Calu3 (cell line): ENCODE results near the gene CST8. TPM values are rescaled to one million over a fixed set of nuclear protein-coding genes. Genes with fewer than 3 reads are reported as not detected.

Source experiments
- BruUV-seq: library from RNA; stranded (reverse); fragments of 400-500 nt; replicated peaks from 2 replicates; lab custom pipeline; 2021; lab: Mats Ljungman, UMichigan
- CTCF ChIA-PET: fragments of 300-600 bp; sonication (Branson Sonifier 250); formaldehyde crosslinking; loops from one replicate; lab custom pipeline; 2022; ENCODE audit warnings: antibody characterized with exemption; lab: Charles Lee
- DNase-seq: peaks from one replicate; pipeline ENCODE4 v3.0.0; 2022
- H3K27ac Mint-ChIP-seq: one replicate; pipeline ENCODE4 v1.8.0; 2022; ENCODE audit warnings: mixed read lengths; ENCODE audit not compliant: unreplicated experiment
- H3K27me3 Mint-ChIP-seq: one replicate; pipeline ENCODE4 v1.8.0; 2022; ENCODE audit warnings: mixed read lengths; ENCODE audit not compliant: unreplicated experiment
- H3K36me3 Mint-ChIP-seq: one replicate; pipeline ENCODE4 v1.8.0; 2022; ENCODE audit warnings: mild to moderate bottlenecking, moderate library complexity, mixed read lengths; ENCODE audit not compliant: insufficient read depth, unreplicated experiment
- H3K4me1 Mint-ChIP-seq: one replicate; pipeline ENCODE4 v1.8.0; 2022; ENCODE audit warnings: mild to moderate bottlenecking, low read depth, mixed read lengths; ENCODE audit not compliant: unreplicated experiment
- H3K4me3 Mint-ChIP-seq: one replicate; pipeline ENCODE4 v1.8.0; 2022; ENCODE audit warnings: mild to moderate bottlenecking, low read depth, moderate library complexity, mixed read lengths; ENCODE audit not compliant: unreplicated experiment
- H3K9me3 Mint-ChIP-seq: one replicate; pipeline ENCODE4 v1.8.0; 2022; ENCODE audit warnings: low read depth, mixed read lengths; ENCODE audit not compliant: unreplicated experiment
- CTCF ChIP-seq: fragments of 200-600 bp; IDR thresholded peaks from one replicate; pipeline ENCODE4 v1.8.0; 2022; ENCODE audit warnings: antibody characterized with exemption; ENCODE audit not compliant: unreplicated experiment
- intact Hi-C: fragments of 100-400 bp; cut with micrococcal nuclease; formaldehyde crosslinking; loops from one replicate; pipeline ENCODE4 v1.10.0; 2022; ENCODE audit not compliant: unreplicated experiment
- total RNA-seq: library from RNA; stranded (reverse); gene quantifications from 2 replicates; pipeline ENCODE4 v1.2.3, GENCODE V29; 2022

CST8 gene
- total RNA-seq, 1 experiment from 2014 or later, result not detected

GRCh38 chr20:23450877-23451276 lies 40.0 kb upstream of the CST8 start:
- DNase-seq, result no peak
- intact Hi-C loops, result no loop called here
- no peak overlapping the region for H3K27ac Mint-ChIP-seq
- H3K4me1 Mint-ChIP-seq, result no peaks in the 10 kb centered on the region
- no TSS peak for BruUV-seq
- H3K36me3 Mint-ChIP-seq, result no peaks in the 10 kb centered on the region
- CTCF ChIA-PET, result no interaction called here
- no peak overlapping the region for H3K4me3 Mint-ChIP-seq
- H3K9me3 Mint-ChIP-seq, result no peaks in the 10 kb centered on the region
- TF ChIP-seq CTCF, result no peak
- H3K27me3 Mint-ChIP-seq, result peaks cover 18% of the 10 kb centered on the region

GRCh38 chr20:23451956-23452487 lies 38.9 kb upstream of the CST8 start:
- Mint-ChIP-seq H3K9me3 (no peaks in the 10 kb centered on the region), H3K27ac (no peak overlapping the region), H3K4me1 (no peaks in the 10 kb centered on the region), H3K4me3 (no peak overlapping the region), H3K27me3 (peaks cover 29% of the 10 kb centered on the region), H3K36me3 (no peaks in the 10 kb centered on the region)
- CTCF ChIA-PET, result no interaction called here
- no peak for DNase-seq
- no TSS peak for BruUV-seq
- TF ChIP-seq CTCF, result no peak
- intact Hi-C loops, result no loop called here

- no peak within 1 kb of the TSS for H3K4me3 Mint-ChIP-seq
- no peaks in the 10 kb centered on the region for H3K9me3 Mint-ChIP-seq
- no peak within 1 kb of the TSS for H3K27ac Mint-ChIP-seq
- no peaks in the 10 kb centered on the region for H3K36me3 Mint-ChIP-seq
- intact Hi-C loops, result no loop called here
- DNase-seq, result no peak
- CTCF ChIA-PET, result no interaction called here
- no TSS peak for BruUV-seq
- TF ChIP-seq CTCF, result no peak
- peaks cover 33% of the 10 kb centered on the region for H3K27me3 Mint-ChIP-seq
- H3K4me1 Mint-ChIP-seq, result no peaks in the 10 kb centered on the region
These were observed 38.1 kb upstream of the CST8 start, which contains the start of gene CST11 for GRCh38 chr20:23452776-23453175. Gene CST11 (minus strand): TSS chr20:23452876. CDS start chr20:23452811, 65 bp downstream.

GRCh38 chr20:23453549-23454543 lies 37.1 kb upstream of the CST8 start:
- CTCF ChIA-PET, result no interaction called here
- peaks cover 33% of the 10 kb centered on the region for H3K27me3 Mint-ChIP-seq
- H3K4me3 Mint-ChIP-seq, result no peak overlapping the region
- no peaks in the 10 kb centered on the region for H3K4me1 Mint-ChIP-seq
- no TSS peak for BruUV-seq
- DNase-seq, result no peak
- H3K9me3 Mint-ChIP-seq, result no peaks in the 10 kb centered on the region
- no peak overlapping the region for H3K27ac Mint-ChIP-seq
- intact Hi-C loops, result no loop called here
- TF ChIP-seq CTCF, result no peak
- H3K36me3 Mint-ChIP-seq, result no peaks in the 10 kb centered on the region
